Tibial nerve (tissue), 4 donors: ENCODE data around the gene ABCF2. TPM values are rescaled to one million over a fixed set of nuclear protein-coding genes. Genes with fewer than 3 reads are reported as not detected.

Source experiments
- DNase-seq, 2 donors: peaks; one replicate each; pipeline ENCODE4 v3.0.0-alpha.2; 2019; ENCODE audit warnings: low spot score in 2 of 2
- H3K27ac ChIP-seq, 4 donors: fragments of 200-600 bp; sonication (generic) in 3 of 4; one replicate each; pipeline ENCODE4 v1.5.1; 2017 to 2019; ENCODE audit warnings: mild to moderate bottlenecking in 1 of 4
- H3K27me3 ChIP-seq, 2 donors: fragments of 200-600 bp; sonication (generic) in 1 of 2; one replicate each; pipeline versions ENCODE4 v1.5.1 to v1.6.0; 2017 to 2019
- H3K36me3 ChIP-seq, 3 donors: fragments of 200-600 bp; sonication (generic); one replicate each; pipeline ENCODE4 v1.5.1; 2018 to 2019
- H3K4me1 ChIP-seq, 4 donors: fragments of 200-600 bp; sonication (generic) in 3 of 4; one replicate each; pipeline ENCODE4 v1.5.1; 2017 to 2019
- H3K4me3 ChIP-seq, 4 donors: fragments of 200-600 bp; sonication (generic) in 3 of 4; one replicate each; pipeline ENCODE4 v1.5.1; 2017 to 2019; ENCODE audit warnings: mild to moderate bottlenecking in 1 of 4, moderate library complexity in 1 of 4
- H3K9me3 ChIP-seq, 4 donors: fragments of 200-600 bp; sonication (generic) in 3 of 4; one replicate each; pipeline ENCODE4 v1.5.1; 2017 to 2019
- EP300 ChIP-seq, 2 donors: sonication (generic); formaldehyde crosslinking; IDR thresholded peaks; one replicate each; pipeline ENCODE4 v1.6.1; 2017; ENCODE audit warnings: antibody characterized with exemption in 2 of 2, mild to moderate bottlenecking in 1 of 2
- POLR2A ChIP-seq, 2 donors: fragments of 450-650 bp; IDR thresholded peaks; one replicate each; pipeline ENCODE4 v1.6.1; 2017; ENCODE audit warnings: antibody characterized with exemption in 2 of 2, mild to moderate bottlenecking in 2 of 2, moderate library complexity in 2 of 2
- WGBS, 2 donors: methylation state at CpG; one replicate each; pipeline ENCODE4 v1.1.5; 2018; 5-methylcytosine and 5-hydroxymethylcytosine counted together
- total RNA-seq, 4 donors: library from RNA; depleted of rRNA; stranded (reverse); fragments of >200 nt; gene quantifications; one replicate each; pipeline ENCODE4 v1.1.0, GENCODE V29; 2016
- TF ChIP-seq, protein P1 (sequence below), 5 experiments: fragments of 200-600 bp in 3 of 5; fragments of 450-650 bp in 2 of 5; sonication (generic) in 3 of 5; IDR thresholded peaks; one replicate each; pipeline ENCODE4 v1.5.1; 2016 to 2019; ENCODE audit warnings: antibody characterized with exemption in 5 of 5, mild to moderate bottlenecking in 3 of 5, moderate library complexity in 2 of 5

The ABCF2 gene
- total RNA-seq, 4 donors from 2014 or later, result 34.3 to 72.9 (median 34.9) TPM

DNA sequence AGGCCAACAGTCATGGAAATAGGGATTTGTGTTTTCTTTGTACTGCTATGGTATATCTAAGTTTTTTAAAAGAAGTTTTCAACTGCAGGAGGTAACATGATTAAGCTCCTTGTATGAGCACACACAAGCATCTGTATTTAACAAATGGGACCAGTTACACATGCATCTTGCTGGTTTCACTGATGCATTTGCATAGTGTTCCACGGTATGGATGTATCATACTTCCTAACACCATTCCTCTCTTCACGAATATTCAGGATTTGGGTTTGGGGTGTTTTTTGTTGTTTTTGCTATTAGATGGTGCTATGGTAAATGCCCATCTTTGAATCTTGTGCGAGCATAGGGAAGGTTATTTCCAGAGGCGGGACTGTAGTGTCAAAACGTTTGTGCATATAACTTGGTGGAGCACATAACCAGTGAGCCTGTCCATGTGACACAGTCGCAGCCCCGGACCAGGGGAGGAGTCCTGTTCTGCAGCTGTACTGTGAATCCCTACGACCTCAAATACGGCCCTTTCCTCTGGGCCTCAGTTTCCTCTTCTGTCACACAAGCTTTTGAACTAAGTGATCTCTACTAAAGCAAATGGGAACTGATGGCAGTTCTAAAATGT is 18.6 kb downstream of the ABCF2 start:
- TF ChIP-seq, protein P1, sequence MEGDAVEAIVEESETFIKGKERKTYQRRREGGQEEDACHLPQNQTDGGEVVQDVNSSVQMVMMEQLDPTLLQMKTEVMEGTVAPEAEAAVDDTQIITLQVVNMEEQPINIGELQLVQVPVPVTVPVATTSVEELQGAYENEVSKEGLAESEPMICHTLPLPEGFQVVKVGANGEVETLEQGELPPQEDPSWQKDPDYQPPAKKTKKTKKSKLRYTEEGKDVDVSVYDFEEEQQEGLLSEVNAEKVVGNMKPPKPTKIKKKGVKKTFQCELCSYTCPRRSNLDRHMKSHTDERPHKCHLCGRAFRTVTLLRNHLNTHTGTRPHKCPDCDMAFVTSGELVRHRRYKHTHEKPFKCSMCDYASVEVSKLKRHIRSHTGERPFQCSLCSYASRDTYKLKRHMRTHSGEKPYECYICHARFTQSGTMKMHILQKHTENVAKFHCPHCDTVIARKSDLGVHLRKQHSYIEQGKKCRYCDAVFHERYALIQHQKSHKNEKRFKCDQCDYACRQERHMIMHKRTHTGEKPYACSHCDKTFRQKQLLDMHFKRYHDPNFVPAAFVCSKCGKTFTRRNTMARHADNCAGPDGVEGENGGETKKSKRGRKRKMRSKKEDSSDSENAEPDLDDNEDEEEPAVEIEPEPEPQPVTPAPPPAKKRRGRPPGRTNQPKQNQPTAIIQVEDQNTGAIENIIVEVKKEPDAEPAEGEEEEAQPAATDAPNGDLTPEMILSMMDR (IDR thresholded peaks at IDR 0.05), result no peak
- no peak for TF ChIP-seq EP300 (IDR thresholded peaks at IDR 0.05)
- no peak for TF ChIP-seq POLR2A (IDR thresholded peaks at IDR 0.05)
- no peak for DNase-seq
- peaks cover 0 to 41% (median 0%) of the 10 kb centered on the region in 3 donors for H3K36me3 ChIP-seq
- H3K4me1 ChIP-seq, result no peaks in the 10 kb centered on the region
- H3K27ac ChIP-seq, result no peak overlapping the region
- no peaks in the 10 kb centered on the region for H3K9me3 ChIP-seq
- H3K4me3 ChIP-seq, result no peak overlapping the region
- peaks cover 0 to 10% of the 10 kb centered on the region in 2 donors for H3K27me3 ChIP-seq
- 62 to 68% methylated on average over 9 of the region's 9 CpGs for WGBS, 2 donors

GRCh38 chr7:151207804-151208203 is 19.2 kb downstream of the ABCF2 start:
- H3K4me3 ChIP-seq, result no peak overlapping the region
- peaks cover 0 to 10% of the 10 kb centered on the region in 2 donors for H3K27me3 ChIP-seq
- H3K9me3 ChIP-seq, result no peaks in the 10 kb centered on the region
- no peak for DNase-seq
- H3K4me1 ChIP-seq, result no peaks in the 10 kb centered on the region
- peaks cover 0 to 36% (median 0%) of the 10 kb centered on the region in 3 donors for H3K36me3 ChIP-seq
- 67 to 70% methylated on average over 8 to 12 of the region's 12 CpGs for WGBS, 2 donors
- no peak overlapping the region for H3K27ac ChIP-seq
- TF ChIP-seq POLR2A (IDR thresholded peaks at IDR 0.05) (no peak), EP300 (IDR thresholded peaks at IDR 0.05) (no peak)
- TF ChIP-seq, protein P1 (IDR thresholded peaks at IDR 0.05), result no peak

GRCh38 chr7:151207315-151207714 is 19.7 kb downstream of the ABCF2 start:
- no peak overlapping the region for H3K27ac ChIP-seq
- DNase-seq, result no peak
- 60 to 66% methylated on average over 9 of the region's 9 CpGs for WGBS, 2 donors
- H3K36me3 ChIP-seq, result peaks cover 0 to 31% (median 0%) of the 10 kb centered on the region in 3 donors
- H3K27me3 ChIP-seq, result peaks cover 0 to 10% of the 10 kb centered on the region in 2 donors
- TF ChIP-seq EP300 (IDR thresholded peaks at IDR 0.05) (no peak), POLR2A (IDR thresholded peaks at IDR 0.05) (no peak)
- TF ChIP-seq, protein P1 (IDR thresholded peaks at IDR 0.05), result no peak
- H3K9me3 ChIP-seq, result no peaks in the 10 kb centered on the region
- H3K4me1 ChIP-seq, result no peaks in the 10 kb centered on the region
- H3K4me3 ChIP-seq, result no peak overlapping the region

DNA sequence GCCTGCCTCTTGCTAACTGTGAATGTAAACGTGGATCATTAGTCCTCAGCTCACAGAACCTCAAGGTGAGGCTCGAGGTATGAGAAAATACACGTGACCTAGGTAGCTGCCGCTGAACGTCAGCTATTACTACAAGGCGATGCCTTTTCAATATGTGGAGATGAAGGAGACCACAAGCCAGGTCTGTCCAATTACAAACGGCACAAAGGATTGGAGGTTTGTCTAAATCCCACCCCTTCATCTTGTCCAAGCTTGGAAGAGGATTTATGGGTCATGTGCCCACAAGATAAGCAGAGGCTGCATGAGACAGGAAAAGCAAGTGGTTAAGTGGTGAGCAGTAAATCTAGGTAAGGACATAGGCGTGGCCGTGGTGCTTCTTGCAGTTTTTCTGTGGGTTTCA is 20.1 kb downstream of the ABCF2 start:
- TF ChIP-seq, protein P1 (IDR thresholded peaks at IDR 0.05), result no peak
- no peak for TF ChIP-seq EP300 (IDR thresholded peaks at IDR 0.05)
- no peak for TF ChIP-seq POLR2A (IDR thresholded peaks at IDR 0.05)
- Histone ChIP-seq H3K9me3 (no peaks in the 10 kb centered on the region), H3K36me3 (peaks cover 0 to 27% (median 0%) of the 10 kb centered on the region in 3 donors), H3K4me3 (no peak overlapping the region), H3K27me3 (peaks cover 0 to 10% of the 10 kb centered on the region in 2 donors), H3K4me1 (no peaks in the 10 kb centered on the region), H3K27ac (no peak overlapping the region)
- WGBS, 2 donors, result 61 to 66% methylated on average over 9 of the region's 9 CpGs
- DNase-seq, result no peak

GRCh38 chr7:151205730-151206129 is 21.3 kb downstream of the ABCF2 start:
- 69 to 78% methylated on average over 6 of the region's 6 CpGs for WGBS, 2 donors
- TF ChIP-seq EP300 (IDR thresholded peaks at IDR 0.05) (no peak), POLR2A (IDR thresholded peaks at IDR 0.05) (no peak)
- TF ChIP-seq, protein P1 (IDR thresholded peaks at IDR 0.05), result no peak

More at GRCh38 chr7:151205730-151206129, 21.3 kb downstream of the ABCF2 start:
- peaks cover 0 to 15% (median 0%) of the 10 kb centered on the region in 3 donors for H3K36me3 ChIP-seq
- H3K27ac ChIP-seq, result no peak overlapping the region
- no peak overlapping the region for H3K4me3 ChIP-seq
- DNase-seq, result no peak
- peaks cover 0 to 10% of the 10 kb centered on the region in 2 donors for H3K27me3 ChIP-seq
- H3K9me3 ChIP-seq, result no peaks in the 10 kb centered on the region
- no peaks in the 10 kb centered on the region for H3K4me1 ChIP-seq
